HG03571 (cell line): ENCODE measurements around the gene C6orf47.

Experiments
- ATAC-seq: cut with Tn5 transposase; IDR thresholded peaks from one replicate; pipeline ENCODE4 v1.9.1; 2021; ENCODE audit not compliant: unreplicated experiment

Gene C6orf47

GRCh38 chr6:31661262-31662123, 915 bp upstream of the C6orf47 start:
- no peak for ATAC-seq

- no peak for ATAC-seq
Measured at GRCh38 chr6:31659649-31660380, 763 bp downstream of the C6orf47 start.

- no peak for ATAC-seq
Measured at GRCh38 chr6:31658983-31659648, 1.5 kb downstream of the C6orf47 start.

GRCh38 chr6:31658158-31658688, 2.4 kb downstream of the C6orf47 start:
- ATAC-seq, result no peak

- ATAC-seq, result no peak
Measured at GRCh38 chr6:31657406-31658157, 3.0 kb downstream of the C6orf47 start.

GRCh38 chr6:31655349-31656237, 5.0 kb downstream of the C6orf47 start, which contains the start of gene APOM:
Gene APOM (plus strand): TSS chr6:31655894. CDS start chr6:31655967, 73 bp downstream.
- no peak for ATAC-seq

GRCh38 chr6:31654574-31655348, 5.8 kb downstream of the C6orf47 start:
- no peak for ATAC-seq

GRCh38 chr6:31652925-31653724, 7.5 kb downstream of the C6orf47 start:
- ATAC-seq, result peak; percentile 48

GRCh38 chr6:31651602-31652191, 8.9 kb downstream of the C6orf47 start:
- ATAC-seq, result peak; percentile 24

GRCh38 chr6:31645325-31645724, 15.3 kb downstream of the C6orf47 start:
- no peak for ATAC-seq

- no peak for ATAC-seq
Measured at GRCh38 chr6:31643818-31644454, 16.6 kb downstream of the C6orf47 start.

- no peak for ATAC-seq
Measured at GRCh38 chr6:31642798-31643570, 17.6 kb downstream of the C6orf47 start.

- ATAC-seq, result no peak
Measured at GRCh38 chr6:31641370-31641769, 19.2 kb downstream of the C6orf47 start.

- ATAC-seq, result no peak
Measured at GRCh38 chr6:31640612-31641011, 20.0 kb downstream of the C6orf47 start.

GRCh38 chr6:31639449-31639861, 21.1 kb downstream of the C6orf47 start:
- no peak for ATAC-seq

- no peak for ATAC-seq
Measured at GRCh38 chr6:31639043-31639442, 21.5 kb downstream of the C6orf47 start.
